Measurements from ENCODE around the gene GTF3C5.
"Not testable (repeated sequence)": the region's sequence is repeated elsewhere in the genome, so short reads cannot be mapped to it uniquely, and the experiment has no call there.

Gene GTF3C5

GRCh38 chr9:133094351-133094750 lies 63.6 kb downstream of the GTF3C5 start:
- DNase-seq, result not testable (repeated sequence)

- DNase-seq, result no peak
Measured at GRCh38 chr9:133094842-133095393, 64.1 kb downstream of the GTF3C5 start.

DNA sequence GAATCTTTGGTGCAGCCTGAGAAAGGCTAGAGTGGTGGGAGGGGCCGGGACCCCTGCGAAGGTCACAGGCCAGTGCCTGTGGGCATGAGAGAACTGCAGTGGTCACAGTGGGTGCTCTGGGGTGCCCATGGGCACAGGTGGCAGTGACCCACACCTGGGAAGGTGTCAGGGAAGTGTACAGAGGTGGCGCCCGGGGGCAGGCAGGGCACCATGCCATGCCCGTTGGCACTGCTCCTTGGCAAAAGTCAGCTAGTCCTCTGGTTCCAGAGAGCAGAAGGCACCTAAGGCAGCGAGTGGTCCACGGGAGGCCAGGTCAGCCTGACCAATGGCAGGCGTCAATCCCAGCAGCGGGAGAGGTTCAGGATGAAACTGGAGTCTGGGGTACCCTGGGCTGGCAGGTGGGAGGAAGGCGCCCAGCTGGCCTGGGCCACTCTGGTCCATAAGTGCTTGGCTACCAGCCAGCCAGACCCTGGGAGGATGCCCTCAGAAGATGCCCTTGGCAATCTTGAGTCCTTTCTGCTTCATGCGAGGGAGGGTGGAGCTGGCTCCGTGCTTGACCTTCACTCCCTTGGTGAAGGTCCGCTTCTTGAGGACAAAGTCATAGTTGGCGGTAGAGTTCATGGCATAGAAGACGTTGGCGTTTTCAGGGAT lies 67.4 kb downstream of the GTF3C5 start:
- DNase-seq, result no peak

DNA sequence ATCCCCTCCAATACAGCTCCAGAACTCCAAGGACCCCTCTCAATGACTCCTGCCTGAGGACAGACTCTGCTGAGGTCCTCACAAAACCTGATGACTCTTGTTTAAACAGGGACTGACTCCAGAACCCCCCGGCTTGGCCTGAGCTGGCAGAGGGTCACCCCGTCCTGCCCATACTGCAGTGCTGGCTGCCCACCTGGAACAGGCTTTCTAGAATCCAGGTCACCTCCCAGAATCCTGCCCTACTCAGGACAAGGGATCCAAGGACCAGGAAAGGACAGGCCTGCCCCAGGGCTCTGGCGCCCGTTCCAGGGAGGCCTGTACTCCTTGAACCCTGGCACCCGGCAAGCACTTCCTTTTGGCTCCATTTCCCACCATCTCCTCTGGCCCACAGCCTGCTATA lies 68.1 kb downstream of the GTF3C5 start:
- DNase-seq, result no peak

DNA sequence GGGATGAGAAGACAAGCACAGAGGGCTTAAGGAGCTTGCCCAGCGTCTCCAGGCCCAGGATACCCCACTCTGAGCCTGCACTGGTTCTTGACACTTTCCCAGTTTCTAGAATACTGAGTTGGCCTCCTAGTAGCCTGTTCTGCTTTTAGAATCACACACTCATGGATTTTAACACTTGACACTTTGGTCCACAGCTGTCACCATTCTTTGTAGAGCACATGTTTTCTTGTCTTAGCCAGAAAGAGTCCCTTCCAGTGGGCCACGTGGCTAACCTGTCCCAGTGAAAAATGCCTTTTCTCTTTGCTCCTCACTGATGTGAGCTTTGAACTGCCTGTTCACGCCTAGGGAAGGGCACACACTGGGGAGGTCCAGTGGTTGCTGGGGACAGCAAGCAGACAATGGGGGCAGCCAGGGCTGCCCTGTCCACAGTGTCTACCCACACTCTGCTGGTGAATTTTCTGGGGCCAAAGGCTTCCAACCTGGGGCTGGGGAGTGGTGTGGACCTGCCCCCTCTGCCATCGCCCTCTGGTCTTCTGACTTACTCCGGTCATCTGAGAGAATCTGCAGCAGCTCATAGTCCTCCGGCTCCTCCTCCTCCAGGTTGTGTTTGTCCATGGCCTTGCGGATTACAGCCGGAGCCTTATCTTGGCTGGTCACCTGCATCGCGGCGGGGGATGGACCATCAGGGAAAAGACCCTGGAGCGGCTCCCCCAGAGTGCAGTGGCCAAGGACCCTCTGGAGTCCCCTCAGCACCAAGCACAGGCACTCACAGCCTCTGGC lies 69.1 kb downstream of the GTF3C5 start:
- no peak for DNase-seq

DNA sequence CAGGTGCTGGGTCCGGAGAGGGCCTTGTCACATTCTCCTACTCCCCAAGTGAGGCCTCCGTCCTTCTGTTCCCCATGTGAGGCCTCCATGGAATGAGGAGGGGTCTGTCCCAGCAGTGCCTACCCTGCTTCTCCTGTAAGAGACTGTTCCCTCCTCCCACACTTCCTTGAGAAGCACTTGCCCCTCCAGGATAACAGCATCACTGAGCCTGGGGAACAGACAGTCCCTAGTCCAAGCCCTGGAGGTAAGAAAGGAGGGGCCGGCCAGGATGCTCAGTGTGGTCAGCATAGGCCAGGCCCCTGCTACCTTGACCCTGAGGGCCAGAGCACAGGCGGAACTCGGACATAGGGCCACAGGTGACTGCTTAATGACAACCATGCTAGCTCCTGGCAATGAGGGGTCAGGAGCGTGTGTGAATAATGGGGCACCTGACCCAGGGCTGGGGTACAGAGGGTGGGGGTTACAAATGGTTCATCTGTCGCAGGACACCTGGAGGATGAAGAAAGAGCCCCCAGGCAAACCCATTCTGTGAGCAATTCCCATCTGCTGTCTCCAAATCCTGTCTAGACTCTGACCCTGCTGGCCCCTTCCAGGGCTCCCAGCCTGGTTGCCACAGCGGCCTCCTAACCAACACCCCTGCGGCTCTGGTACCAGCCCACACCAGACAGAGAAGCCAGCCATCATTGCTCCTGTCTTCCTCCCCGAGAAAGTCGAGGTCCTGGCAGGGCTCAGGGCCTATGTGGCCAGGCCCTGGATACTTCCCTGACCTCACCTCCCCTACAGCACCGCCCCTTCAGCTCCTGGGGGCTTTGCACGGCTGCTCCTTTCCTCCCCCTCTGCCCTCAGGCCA lies 69.9 kb downstream of the GTF3C5 start:
- no peak for DNase-seq

- DNase-seq, result no peak
Measured at GRCh38 chr9:133101356-133102189, 70.8 kb downstream of the GTF3C5 start.

DNA sequence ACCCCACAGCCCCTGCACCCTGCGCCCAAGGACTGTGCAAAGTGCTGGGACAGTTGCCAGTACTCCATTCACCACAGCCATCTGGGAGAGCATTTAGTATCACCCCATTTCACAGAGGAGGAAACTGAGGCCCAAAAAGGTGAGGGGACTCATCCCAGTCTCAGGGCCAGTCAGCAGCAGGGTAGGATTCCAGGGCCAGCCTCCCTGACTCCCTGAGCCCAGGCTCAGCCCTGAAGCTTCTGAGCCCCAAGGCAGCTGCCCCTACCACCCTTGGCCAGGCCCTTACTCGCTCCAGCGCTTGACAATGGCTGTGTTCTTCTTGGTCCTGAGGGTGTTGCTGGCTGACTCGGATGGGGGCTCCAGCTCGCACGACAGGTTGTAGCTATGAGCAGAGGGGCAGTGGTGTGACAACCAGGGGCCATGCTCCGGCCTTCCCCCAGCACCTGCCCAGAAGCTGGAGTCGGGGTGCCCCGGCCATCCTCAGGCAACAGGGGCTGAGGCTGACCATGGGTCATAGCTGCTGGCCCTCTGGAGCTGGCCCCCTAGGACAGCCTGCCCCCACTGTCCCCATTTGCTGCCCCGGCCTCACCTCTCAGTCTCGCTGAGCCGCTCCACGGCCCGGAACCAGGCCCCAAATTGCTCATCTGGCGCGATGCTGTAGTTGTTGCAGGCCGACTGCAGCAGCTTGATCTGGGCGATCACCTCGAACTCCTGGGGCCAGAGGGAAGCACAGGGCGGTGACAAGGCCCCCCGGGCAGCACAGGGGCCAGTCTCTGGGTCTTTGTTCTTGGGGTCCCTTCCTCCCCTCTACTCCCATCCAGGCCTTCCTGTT lies 71.6 kb downstream of the GTF3C5 start:
- no peak for DNase-seq

- peak; percentile 69 to 84 (median 76) for DNase-seq
Measured at GRCh38 chr9:133103183-133103986, 72.6 kb downstream of the GTF3C5 start.

DNA sequence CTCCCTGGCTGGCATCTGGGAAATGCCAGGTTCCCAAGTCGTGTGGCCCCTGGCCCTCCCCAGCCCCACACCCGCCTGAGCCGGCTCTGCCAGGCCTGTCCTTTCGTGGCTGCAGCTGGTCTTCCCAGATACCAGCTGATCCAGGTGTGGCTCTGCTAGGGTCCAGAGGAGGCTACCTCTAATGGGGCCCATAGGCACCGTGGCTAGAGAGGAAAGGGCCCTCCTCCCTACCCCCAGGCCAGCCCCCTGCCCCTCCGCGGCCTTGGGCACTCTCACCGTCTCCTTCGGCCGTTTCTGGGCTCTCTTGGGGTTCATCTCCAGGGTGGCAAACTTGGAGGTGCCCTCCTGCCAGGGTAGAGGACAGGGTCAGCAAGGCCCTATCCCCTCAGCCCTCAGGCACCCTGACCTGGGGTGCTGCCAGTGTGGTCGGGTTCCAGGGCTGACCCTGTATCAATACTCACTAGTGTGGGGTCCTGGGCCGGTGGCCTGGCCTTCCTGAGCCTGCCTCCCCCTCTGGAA lies 73.2 kb downstream of the GTF3C5 start:
- DNase-seq, result no peak

GRCh38 chr9:133104718-133105460 lies 74.1 kb downstream of the GTF3C5 start:
- DNase-seq, result no peak

DNA sequence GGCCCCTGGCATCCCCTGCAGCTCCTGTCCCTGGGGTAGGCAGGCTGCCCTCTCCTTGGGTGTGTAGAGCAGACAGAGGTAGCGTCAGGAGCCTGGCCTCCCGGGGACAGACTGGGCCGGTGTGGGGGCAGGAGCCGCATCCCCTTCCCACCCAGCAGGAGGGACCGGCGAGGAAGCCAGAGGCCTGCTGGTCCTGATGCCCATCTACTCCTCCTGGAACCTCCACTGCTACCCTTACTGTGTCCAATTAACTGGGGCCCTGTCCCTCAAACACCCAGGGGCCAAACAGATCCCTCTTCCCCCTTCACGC lies 74.6 kb downstream of the GTF3C5 start:
- DNase-seq, result no peak

GRCh38 chr9:133106511-133107244 lies 75.9 kb downstream of the GTF3C5 start:
- DNase-seq, result no peak

DNA sequence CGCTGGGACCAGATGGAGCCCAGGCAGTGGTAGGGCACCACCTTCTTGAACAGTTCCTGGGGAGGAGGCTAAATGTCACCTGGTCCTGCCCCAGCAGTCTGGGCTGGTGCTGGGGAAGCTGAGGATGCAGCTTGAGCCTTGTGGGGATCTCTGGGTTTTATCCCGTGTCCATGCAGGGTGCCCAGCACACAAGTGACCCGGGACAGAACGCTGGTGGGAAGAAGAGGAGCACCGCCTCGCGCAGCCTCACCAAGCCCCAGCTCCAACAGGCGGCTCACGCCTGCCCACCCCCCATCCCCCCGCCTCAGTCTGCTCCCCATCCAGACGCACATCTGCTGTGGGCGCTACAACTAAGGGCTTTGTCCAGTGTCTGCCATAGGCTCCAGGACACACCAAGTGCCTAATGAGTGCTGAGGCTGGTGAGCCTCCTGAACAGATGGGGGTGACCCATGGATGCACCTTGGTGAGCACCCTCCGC lies 76.5 kb downstream of the GTF3C5 start:
- DNase-seq, result no peak
